Measurements from ENCODE around the gene SRPK3. TPM values are rescaled to one million over a fixed set of nuclear protein-coding genes. Genes with fewer than 3 reads are reported as not detected.

The SRPK3 gene
- total RNA-seq, 4 donors from 2014 or later = 0.12 to 0.47 (median 0.19) TPM; not detected in 1

DNA sequence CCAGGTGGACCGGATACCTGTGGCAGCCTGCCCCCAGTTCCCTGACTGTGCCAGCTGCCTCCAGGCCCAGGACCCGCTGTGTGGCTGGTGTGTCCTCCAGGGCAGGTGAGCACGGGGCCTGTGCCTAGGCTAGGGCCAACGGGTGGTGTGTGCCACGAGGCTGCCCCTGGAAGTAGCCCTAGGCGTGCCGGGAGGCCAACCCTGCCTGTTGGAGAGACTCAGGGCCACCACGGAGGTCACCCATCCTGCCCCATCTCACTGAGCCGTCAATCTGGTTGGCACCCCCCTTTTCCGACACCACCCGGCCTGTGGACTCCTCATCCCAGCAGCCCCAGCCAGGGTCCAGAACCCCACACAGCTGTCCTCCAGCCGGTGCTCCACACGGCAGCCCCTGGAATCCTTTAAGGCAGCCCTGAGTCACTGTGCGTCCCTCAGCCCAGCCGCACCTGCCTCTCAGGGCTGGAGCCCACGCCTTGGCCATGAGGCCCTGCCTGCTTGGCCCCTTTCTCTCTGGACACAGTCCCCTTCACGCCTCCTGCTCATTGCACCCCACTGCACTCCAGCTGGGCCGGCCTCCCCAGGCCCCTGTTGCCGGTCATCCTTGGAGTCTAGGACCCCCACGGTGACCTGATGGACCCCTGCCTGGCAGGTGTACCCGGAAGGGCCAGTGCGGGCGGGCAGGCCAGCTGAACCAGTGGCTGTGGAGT lies 11.5 kb upstream of the SRPK3 start:
- ATAC-seq (ENCODE audit: low FRiP score) (no peak), DNase-seq (ENCODE audit: low spot score) (no peak)
- TF ChIP-seq, protein P1, sequence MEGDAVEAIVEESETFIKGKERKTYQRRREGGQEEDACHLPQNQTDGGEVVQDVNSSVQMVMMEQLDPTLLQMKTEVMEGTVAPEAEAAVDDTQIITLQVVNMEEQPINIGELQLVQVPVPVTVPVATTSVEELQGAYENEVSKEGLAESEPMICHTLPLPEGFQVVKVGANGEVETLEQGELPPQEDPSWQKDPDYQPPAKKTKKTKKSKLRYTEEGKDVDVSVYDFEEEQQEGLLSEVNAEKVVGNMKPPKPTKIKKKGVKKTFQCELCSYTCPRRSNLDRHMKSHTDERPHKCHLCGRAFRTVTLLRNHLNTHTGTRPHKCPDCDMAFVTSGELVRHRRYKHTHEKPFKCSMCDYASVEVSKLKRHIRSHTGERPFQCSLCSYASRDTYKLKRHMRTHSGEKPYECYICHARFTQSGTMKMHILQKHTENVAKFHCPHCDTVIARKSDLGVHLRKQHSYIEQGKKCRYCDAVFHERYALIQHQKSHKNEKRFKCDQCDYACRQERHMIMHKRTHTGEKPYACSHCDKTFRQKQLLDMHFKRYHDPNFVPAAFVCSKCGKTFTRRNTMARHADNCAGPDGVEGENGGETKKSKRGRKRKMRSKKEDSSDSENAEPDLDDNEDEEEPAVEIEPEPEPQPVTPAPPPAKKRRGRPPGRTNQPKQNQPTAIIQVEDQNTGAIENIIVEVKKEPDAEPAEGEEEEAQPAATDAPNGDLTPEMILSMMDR (IDR thresholded peaks at IDR 0.05) = no peak

DNA sequence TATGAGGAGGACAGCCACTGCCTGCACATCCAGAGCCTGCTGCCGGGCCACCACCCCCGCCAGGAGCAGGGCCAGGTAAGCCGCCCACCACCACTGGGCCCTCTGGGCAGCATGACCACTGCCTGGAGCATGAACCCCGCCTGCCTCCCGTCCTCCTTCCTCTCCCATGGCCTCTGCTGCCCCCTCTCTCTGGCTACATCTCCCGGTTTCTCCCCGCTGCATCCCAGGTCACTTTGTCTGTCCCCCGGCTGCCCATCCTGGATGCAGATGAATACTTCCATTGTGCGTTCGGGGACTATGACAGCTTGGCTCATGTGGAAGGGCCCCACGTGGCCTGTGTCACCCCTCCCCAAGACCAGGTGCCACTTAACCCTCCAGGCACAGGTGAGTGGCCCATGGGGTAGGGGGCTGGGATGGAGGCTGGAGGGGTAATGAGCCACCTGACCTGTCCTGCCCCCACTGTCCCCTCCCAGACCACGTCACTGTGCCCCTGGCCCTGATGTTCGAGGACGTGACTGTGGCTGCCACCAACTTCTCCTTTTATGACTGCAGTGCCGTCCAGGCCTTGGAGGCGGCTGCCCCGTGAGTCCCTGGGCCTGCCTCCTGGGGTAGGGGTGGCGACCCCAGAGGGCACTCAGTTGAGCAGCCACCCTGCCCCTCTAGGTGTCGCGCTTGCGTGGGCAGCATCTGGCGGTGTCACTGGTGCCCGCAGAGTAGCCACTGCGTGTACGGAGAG lies 10.8 kb upstream of the SRPK3 start:
- TF ChIP-seq, protein P1 (IDR thresholded peaks at IDR 0.05) = no peak
- no peak for ATAC-seq (ENCODE audit: low FRiP score)
- DNase-seq (ENCODE audit: low spot score) = no peak

DNA sequence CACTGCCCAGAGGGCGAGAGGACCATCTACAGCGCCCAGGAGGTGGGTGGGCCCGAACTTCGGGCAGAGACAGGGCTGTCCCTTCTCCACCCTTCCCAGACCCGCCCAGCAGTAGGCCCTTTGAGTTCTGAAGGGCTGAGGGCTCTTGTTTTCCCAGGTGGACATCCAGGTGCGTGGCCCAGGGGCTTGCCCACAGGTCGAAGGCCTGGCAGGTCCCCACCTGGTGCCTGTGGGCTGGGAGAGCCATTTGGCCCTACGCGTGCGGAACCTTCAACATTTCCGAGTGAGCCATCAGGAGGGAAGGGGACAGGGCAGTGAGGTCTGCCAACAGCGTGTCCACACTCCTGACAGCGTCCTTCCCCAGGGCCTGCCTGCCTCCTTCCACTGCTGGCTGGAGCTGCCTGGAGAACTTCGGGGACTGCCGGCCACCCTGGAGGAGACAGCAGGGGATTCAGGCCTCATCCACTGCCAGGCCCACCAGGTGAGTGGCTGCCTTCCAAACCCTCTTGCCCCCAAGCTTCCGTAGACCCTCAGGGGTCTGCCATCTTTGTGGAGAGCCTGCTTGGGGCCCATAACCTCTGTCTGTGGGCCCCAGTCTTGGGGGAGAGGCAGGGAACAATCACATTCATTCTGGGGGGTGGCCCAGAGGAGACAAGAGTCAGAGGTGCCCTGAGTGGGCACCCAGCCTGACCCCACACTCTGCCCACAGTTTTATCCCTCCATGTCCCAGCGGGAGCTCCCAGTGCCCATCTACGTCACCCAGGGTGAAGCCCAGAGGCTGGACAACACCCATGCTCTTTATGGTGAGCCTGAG lies 10.0 kb upstream of the SRPK3 start:
- no peak for DNase-seq (ENCODE audit: low spot score)
- ATAC-seq (ENCODE audit: low FRiP score) = no peak
- TF ChIP-seq, protein P1 (IDR thresholded peaks at IDR 0.05) = no peak

DNA sequence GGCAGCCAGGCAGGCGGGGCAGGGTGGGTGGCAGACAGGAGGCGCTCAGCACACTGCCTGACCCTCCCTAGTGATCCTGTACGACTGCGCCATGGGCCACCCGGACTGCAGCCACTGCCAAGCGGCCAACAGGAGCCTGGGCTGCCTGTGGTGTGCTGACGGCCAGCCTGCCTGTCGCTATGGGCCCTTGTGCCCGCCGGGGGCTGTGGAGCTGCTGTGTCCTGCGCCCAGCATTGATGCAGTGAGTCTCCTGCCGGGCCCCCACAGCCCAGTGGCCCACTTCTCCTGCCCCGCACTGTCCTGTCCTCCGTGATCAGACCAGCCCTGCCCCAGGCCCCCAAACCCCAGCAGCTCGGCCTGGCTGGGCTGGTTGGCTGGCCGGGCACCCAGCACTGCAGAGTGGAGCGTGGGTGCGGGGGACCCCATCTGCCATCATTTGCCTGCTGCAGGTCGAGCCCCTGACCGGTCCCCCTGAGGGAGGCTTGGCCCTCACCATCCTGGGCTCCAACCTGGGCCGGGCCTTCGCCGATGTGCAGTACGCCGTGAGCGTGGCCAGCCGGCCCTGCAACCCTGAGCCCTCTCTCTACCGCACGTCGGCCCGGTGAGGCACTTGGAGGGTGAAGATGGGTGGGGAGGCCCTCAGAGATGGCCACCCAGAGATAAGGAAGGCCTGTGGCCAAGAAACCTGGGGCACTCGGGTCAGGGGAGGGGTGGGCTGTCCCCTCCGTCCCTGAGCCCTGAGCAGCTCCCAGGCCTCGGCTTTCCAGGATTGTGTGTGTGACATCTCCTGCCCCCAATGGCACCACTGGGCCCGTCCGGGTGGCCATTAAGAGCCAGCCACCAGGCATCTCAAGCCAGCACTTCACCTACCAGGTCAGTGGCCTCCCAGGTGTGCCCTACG lies 9.2 kb upstream of the SRPK3 start:
- DNase-seq (ENCODE audit: low spot score) = no peak
- TF ChIP-seq, protein P1 (IDR thresholded peaks at IDR 0.05) = no peak
- no peak for ATAC-seq (ENCODE audit: low FRiP score)

DNA sequence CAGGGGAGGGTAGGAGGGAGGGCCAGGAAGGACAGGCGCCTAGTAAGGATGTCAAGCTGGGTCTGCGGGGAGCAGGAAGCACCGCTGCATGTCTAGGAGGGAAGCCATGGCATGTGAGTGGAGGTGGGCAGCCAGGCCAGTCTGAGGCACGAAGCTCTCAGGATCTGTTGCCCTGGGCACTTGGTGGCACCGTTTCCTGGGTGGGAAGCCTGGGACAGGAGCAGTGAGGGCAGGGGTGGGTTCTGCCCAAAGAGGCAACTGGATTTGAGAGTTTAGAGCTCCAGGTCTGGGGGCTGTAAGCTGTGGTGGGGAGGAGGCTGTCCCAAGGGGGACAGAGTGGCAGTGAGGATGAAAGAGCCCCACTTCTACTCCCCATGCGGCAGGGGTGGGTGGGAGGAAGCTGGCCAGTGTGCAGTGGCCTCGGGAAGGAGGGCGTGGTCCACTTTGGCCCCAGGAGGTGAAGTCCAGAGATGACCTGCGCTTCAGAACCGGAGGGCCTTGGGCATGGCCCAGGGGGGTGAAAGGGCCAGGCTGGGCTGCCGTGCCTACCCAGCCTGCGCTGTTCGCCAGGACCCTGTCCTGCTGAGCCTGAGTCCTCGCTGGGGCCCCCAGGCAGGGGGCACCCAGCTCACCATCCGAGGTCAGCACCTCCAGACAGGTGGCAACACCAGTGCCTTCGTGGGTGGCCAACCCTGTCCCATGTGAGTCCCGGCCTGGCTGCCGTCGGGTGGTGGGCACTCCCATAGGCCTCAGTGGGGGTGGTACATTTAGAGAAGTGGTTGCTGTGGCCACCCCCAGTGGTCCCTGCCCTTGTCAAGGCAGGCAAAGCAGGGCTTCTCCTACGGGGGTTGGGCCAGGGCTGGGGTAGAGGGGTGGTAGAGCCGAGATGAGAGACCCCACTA lies 8.3 kb upstream of the SRPK3 start:
- DNase-seq (ENCODE audit: low spot score) (no peak), ATAC-seq (ENCODE audit: low FRiP score) (no peak)
- TF ChIP-seq, protein P1 (IDR thresholded peaks at IDR 0.05) = no peak
